ENCODE results near the gene KLB. TPM values are rescaled to one million over a fixed set of nuclear protein-coding genes. Genes with fewer than 3 reads are reported as not detected.

The KLB gene
- not detected in 2 replicates for total RNA-seq (2012; rRNA removed)
- polyA plus RNA-seq (2012; rRNA removed), result not detected in 2 replicates
- polyA plus RNA-seq (2012; cell fraction: cytosol; rRNA removed), result not detected in 2 replicates
- polyA plus RNA-seq (2012; cell fraction: nucleus; rRNA removed; ENCODE audit: low replicate concordance), result not detected in 2 replicates
- not detected for Bru-seq, nascent RNA
- BruChase-seq, experiment 1, labeled RNA remaining after a 6-hour chase, result not detected
- BruChase-seq, experiment 2, labeled RNA remaining after a 2-hour chase, result percentile 4 among the genes with signal in this experiment
- long read RNA-seq, result 0 reads

DNA sequence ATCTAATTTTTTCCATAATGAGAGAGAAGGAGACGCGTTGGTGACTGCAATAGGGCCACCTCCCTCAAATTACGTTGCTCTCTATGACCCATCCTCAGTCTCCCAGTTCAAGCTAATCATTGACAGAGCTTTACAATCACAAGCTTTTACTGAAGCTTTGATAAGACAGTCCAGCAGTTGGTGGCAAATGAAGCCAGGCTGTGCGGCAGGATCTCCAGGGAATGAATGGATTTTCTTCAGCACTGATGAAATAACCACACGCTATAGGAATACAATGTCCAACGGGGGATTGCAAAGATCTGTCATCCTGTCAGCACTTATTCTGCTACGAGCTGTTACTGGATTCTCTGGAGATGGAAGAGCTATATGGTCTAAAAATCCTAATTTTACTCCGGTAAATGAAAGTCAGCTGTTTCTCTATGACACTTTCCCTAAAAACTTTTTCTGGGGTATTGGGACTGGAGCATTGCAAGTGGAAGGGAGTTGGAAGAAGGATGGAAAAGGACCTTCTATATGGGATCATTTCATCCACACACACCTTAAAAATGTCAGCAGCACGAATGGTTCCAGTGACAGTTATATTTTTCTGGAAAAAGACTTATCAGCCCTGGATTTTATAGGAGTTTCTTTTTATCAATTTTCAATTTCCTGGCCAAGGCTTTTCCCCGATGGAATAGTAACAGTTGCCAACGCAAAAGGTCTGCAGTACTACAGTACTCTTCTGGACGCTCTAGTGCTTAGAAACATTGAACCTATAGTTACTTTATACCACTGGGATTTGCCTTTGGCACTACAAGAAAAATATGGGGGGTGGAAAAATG lies at the start of gene KLB:
KLB (plus strand) TSS at position 168 of the 821 bp plus-strand sequence; CDS start at position 188, 20 bp downstream.
- Histone ChIP-seq H3K14ac (replicated peaks; ENCODE audit: low read depth, low read length) (no peak within 1 kb of the TSS), H3K9ac (ENCODE audit: low read depth, low read length) (no peak within 1 kb of the TSS), H3K79me1 (ENCODE audit: low read depth in 1 of 2, low read length in 2 of 2) (no peaks in the 10 kb centered on the region), H3K4me2 (ENCODE audit: low read depth, low read length) (peak within 1 kb of the TSS; percentile 18; the same call in 1 of the 2 replicates), H3K4me1 (ENCODE audit: control insufficient read depth, insufficient read depth, low read length) (no peaks in the 10 kb centered on the region), H4K91ac (ENCODE audit: insufficient read depth, low read depth, low read length) (no peak within 1 kb of the TSS), H2AFZ (replicated peaks; ENCODE audit: low read length, poor library complexity) (peak within 1 kb of the TSS; percentile 68), H4K8ac (ENCODE audit: low read depth in 2 of 2, low read length in 2 of 2) (no peak within 1 kb of the TSS), H4K20me1 (ENCODE audit: insufficient read depth, low read length) (no peaks in the 10 kb centered on the region), H3K36me3 (ENCODE audit: control insufficient read depth, insufficient read depth, low read length) (no peaks in the 10 kb centered on the region), H3K4ac (ENCODE audit: low read depth, low read length) (no peak within 1 kb of the TSS), H3K18ac (ENCODE audit: low read depth, low read length) (no peak within 1 kb of the TSS), H2BK120ac (ENCODE audit: low read depth, low read length) (no peak within 1 kb of the TSS), H2BK20ac (ENCODE audit: low read depth, low read length) (no peak within 1 kb of the TSS), H4K5ac (ENCODE audit: low read depth, low read length) (no peak within 1 kb of the TSS), H2AK5ac (ENCODE audit: low read depth, low read length) (no peak within 1 kb of the TSS), H3K23ac (ENCODE audit: low read depth, low read length) (no peak within 1 kb of the TSS), H3K27ac (ENCODE audit: insufficient read depth, low read length) (no peak within 1 kb of the TSS), H2AK9ac (replicated peaks; ENCODE audit: low read depth, low read length, poor library complexity) (no peak within 1 kb of the TSS), H2BK15ac (ENCODE audit: low read depth, low read length) (no peak within 1 kb of the TSS), H3K4me3 (ENCODE audit: insufficient read depth, low read depth, low read length) (no peak within 1 kb of the TSS), H3K56ac (ENCODE audit: extremely low read depth, insufficient read depth, low read length) (no peak within 1 kb of the TSS), H3K9me1 (ENCODE audit: insufficient read depth, low read length) (no peaks in the 10 kb centered on the region), H3K27me3 (ENCODE audit: control insufficient read depth, insufficient read depth, low read length) (peaks cover 6% of the 10 kb centered on the region; the same call in 1 of the 2 replicates), H2BK5ac (ENCODE audit: low read depth, low read length, poor library complexity, severe bottlenecking) (no peak within 1 kb of the TSS), H3K9me3 (ENCODE audit: control insufficient read depth, insufficient read depth, low read length) (no peaks in the 10 kb centered on the region)
- in situ Hi-C loops (cut with MboI; ENCODE audit: low sequenced_read_pairs), result no loop called here
- BruUV-seq (replicated peaks), result no TSS peak
- POLR2A ChIA-PET (ENCODE audit: unreplicated experiment), result no interaction called here
- DNase-seq (no peak), ATAC-seq (ENCODE audit: low read depth) (peak; percentile 24; the same call in 1 of the 2 replicates)
- TF ChIP-seq MAFK (IDR thresholded peaks at IDR 0.05; ENCODE audit: low read depth, low read length) (no peak), RAD21 (IDR thresholded peaks at IDR 0.05; ENCODE audit: low read length) (no peak), RFX5 (IDR thresholded peaks at IDR 0.05; ENCODE audit: low read depth, low read length) (no peak), POLR2A (IDR thresholded peaks at IDR 0.05; ENCODE audit: low read depth, low read length) (no peak), FOS (IDR thresholded peaks at IDR 0.05; ENCODE audit: low read depth, low read length) (no peak), MAZ (IDR thresholded peaks at IDR 0.05; ENCODE audit: borderline replicate concordance, low read depth, low read length) (no peak)
- TF ChIP-seq, protein P1, sequence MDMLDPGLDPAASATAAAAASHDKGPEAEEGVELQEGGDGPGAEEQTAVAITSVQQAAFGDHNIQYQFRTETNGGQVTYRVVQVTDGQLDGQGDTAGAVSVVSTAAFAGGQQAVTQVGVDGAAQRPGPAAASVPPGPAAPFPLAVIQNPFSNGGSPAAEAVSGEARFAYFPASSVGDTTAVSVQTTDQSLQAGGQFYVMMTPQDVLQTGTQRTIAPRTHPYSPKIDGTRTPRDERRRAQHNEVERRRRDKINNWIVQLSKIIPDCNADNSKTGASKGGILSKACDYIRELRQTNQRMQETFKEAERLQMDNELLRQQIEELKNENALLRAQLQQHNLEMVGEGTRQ (IDR thresholded peaks at IDR 0.05; ENCODE audit: low read depth, low read length), result no peak
- TF ChIP-seq, protein P2, sequence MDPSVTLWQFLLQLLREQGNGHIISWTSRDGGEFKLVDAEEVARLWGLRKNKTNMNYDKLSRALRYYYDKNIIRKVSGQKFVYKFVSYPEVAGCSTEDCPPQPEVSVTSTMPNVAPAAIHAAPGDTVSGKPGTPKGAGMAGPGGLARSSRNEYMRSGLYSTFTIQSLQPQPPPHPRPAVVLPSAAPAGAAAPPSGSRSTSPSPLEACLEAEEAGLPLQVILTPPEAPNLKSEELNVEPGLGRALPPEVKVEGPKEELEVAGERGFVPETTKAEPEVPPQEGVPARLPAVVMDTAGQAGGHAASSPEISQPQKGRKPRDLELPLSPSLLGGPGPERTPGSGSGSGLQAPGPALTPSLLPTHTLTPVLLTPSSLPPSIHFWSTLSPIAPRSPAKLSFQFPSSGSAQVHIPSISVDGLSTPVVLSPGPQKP (IDR thresholded peaks at IDR 0.05; ENCODE audit: borderline replicate concordance, low read depth, low read length), result no peak
- intact Hi-C loops (cut with micrococcal nuclease), result no loop called here
- 0% methylated on average over 1 of the region's 12 CpGs; no CpG with 5 or more reads in 1 of the 2 experiments for WGBS, 2 experiments (ENCODE audit: extremely low coverage in 2 of 2, insufficient read length in 1 of 2)
- CTCF ChIA-PET, result no interaction called here
- dilution Hi-C loops (cut with HindIII; ENCODE audit: low sequenced_read_pairs, unreplicated experiment), result no loop called here
